HepG2 (cell line): Measurements from ENCODE around the gene LAMB2. TPM values are rescaled to one million over a fixed set of nuclear protein-coding genes. Genes with fewer than 3 reads are reported as not detected.

Experiments used
- DNMT1 ChIP-seq: sonication (generic); formaldehyde crosslinking; IDR thresholded peaks from 2 replicates; pipeline ENCODE4 v1.5.1; 2020; ENCODE audit warnings: mild to moderate bottlenecking, missing genetic modification reagents
- HMGA1 ChIP-seq: sonication (generic); formaldehyde crosslinking; conservative IDR thresholded peaks from 2 replicates; pipeline ENCODE4 v1.4.0; 2020; ENCODE audit warnings: missing genetic modification reagents
- NR2F2 ChIP-seq: IDR thresholded peaks from 2 replicates; pipeline ENCODE4 v1.6.1; 2012; ENCODE audit warnings: low read depth, inconsistent platforms, borderline replicate concordance
- RCOR2 ChIP-seq: IDR thresholded peaks from 2 replicates; pipeline ENCODE4 v1.6.1; 2016; ENCODE audit warnings: missing biosample characterization, missing genetic modification reagents
- SKI ChIP-seq: fragments of 450-650 bp; IDR thresholded peaks from one replicate; pipeline ENCODE4 v1.6.1; 2018; ENCODE audit warnings: mild to moderate bottlenecking; ENCODE audit not compliant: partially characterized antibody
- ZFP62 ChIP-seq: sonication (generic); formaldehyde crosslinking; IDR thresholded peaks from 2 replicates; pipeline ENCODE4 v1.4.0; 2020; ENCODE audit warnings: missing genetic modification reagents
- ZNF333 ChIP-seq: sonication (generic); formaldehyde crosslinking; IDR thresholded peaks from 2 replicates; pipeline ENCODE4 v1.4.0; 2020; ENCODE audit warnings: mild to moderate bottlenecking, missing genetic modification reagents, borderline replicate concordance
- ZNF431 ChIP-seq: sonication (generic); formaldehyde crosslinking; IDR thresholded peaks from 2 replicates; pipeline ENCODE4 v1.9.0; 2022; ENCODE audit warnings: missing genetic modification reagents, low read depth, mild to moderate bottlenecking, borderline replicate concordance
- ZNF569 ChIP-seq: sonication (generic); formaldehyde crosslinking; IDR thresholded peaks from 2 replicates; pipeline ENCODE4 v1.5.0; 2020; ENCODE audit warnings: mild to moderate bottlenecking, missing genetic modification reagents, moderate library complexity, borderline replicate concordance
- polyA plus RNA-seq, 8 experiments: library from polyadenylated mRNA; depleted of rRNA in 3 of 8; stranded (reverse) in 7 of 8; unstranded in 1 of 8; fragments of >200 nt; fragmentation: Illumina TruSeq in 4 of 8; extraction: Trizol in 4 of 8; gene quantifications; 2 replicates each; pipeline versions ENCODE4 v1.2.1 to v1.2.3, GENCODE V29; 2011 to 2016; ENCODE audit warnings: low read depth in 4 of 8, missing spikeins in 1 of 8, mixed read lengths in 1 of 8; ENCODE audit not compliant: insufficient read depth in 1 of 8
- total RNA-seq, 5 experiments: library from RNA; depleted of rRNA; stranded (reverse); fragments of >200 nt; fragmentation: Illumina TruSeq; extraction: Trizol; gene quantifications; 2 replicates each; pipeline ENCODE4 v1.2.3, GENCODE V29; 2016; ENCODE audit warnings: low read depth in 1 of 5
- TF ChIP-seq, protein P1 (sequence below): sonication (generic); formaldehyde crosslinking; IDR thresholded peaks from 2 replicates; pipeline ENCODE4 v1.4.0; 2020; ENCODE audit warnings: missing genetic modification reagents
- TF ChIP-seq, protein P2 (sequence below): sonication (generic); formaldehyde crosslinking; conservative IDR thresholded peaks from 2 replicates; pipeline ENCODE4 v1.8.0; 2022; ENCODE audit warnings: mild to moderate bottlenecking, moderate library complexity, missing genetic modification reagents
- TF ChIP-seq, protein P3 (sequence below): sonication (generic); formaldehyde crosslinking; IDR thresholded peaks from 2 replicates; pipeline ENCODE4 v1.8.0; 2022; ENCODE audit warnings: mild to moderate bottlenecking, missing genetic modification reagents, borderline replicate concordance
- TF ChIP-seq, protein P4 (sequence below): IDR thresholded peaks from 2 replicates; pipeline ENCODE4 v1.6.1; 2016; ENCODE audit warnings: low read depth, borderline replicate concordance
- TF ChIP-seq, protein P5 (sequence below): sonication (generic); formaldehyde crosslinking; IDR thresholded peaks from 2 replicates; pipeline ENCODE4 v1.8.1; 2022; ENCODE audit warnings: mild to moderate bottlenecking, missing genetic modification reagents
- TF ChIP-seq, protein P6 (sequence below): sonication (generic); formaldehyde crosslinking; conservative IDR thresholded peaks from 2 replicates; pipeline ENCODE4 v1.4.0; 2020; ENCODE audit warnings: mild to moderate bottlenecking, missing genetic modification reagents, moderate library complexity

The LAMB2 gene
- total and polyA plus RNA-seq, 2 of the 13 experiments (the other 11 are each of a cell fraction or from before 2014, with no cell fraction given): 208 to 443 TPM

DNA sequence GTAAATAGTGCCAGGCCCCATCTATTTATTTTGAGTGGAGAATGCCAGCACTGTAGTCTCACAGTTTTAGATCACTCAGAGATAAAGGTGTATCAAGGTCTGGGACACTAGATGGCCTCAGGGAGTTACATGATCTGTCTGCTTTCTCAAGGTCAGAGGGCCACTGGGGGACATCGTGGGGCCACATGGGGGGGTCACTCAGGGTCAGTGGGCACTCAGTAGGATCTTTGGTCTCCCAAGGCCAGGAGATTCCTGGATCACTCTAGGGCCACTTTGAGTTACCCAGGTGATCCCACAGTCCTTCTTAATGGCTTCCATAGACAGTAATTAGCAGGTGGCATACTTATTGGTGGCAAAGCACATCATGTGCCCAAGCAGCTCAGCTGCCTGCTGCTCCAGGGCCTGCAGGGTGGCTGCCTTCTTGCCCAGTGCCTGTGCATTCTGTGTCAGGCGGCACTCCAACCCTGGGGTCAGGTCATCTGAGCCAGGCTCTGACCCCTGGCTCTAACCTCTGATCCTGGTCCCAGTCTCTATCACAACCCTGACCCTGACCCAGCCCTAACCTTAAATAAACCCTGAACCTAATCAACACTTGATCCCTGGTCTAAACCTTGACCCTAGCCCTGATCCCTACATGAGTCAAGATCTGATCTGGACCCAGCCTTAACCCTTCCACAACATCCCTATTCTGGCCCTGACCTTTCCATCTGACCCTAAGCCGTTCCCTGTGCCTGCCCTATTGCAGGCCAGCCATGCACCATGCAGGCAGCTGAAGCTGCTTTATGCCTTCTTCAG is 1.8 kb upstream of the LAMB2 start (continued):
- no peak for TF ChIP-seq ZFP62 (CRISPR knock-in tag)
- peak; percentile 47; the same call in 1 of the 2 replicates for TF ChIP-seq DNMT1 (CRISPR knock-in tag)
- peak; percentile 89 for TF ChIP-seq SKI
- no peak for TF ChIP-seq ZNF333 (CRISPR knock-in tag)
- TF ChIP-seq NR2F2: peak; percentile 98
- TF ChIP-seq HMGA1 (CRISPR knock-in tag): no peak
- TF ChIP-seq, protein P1, sequence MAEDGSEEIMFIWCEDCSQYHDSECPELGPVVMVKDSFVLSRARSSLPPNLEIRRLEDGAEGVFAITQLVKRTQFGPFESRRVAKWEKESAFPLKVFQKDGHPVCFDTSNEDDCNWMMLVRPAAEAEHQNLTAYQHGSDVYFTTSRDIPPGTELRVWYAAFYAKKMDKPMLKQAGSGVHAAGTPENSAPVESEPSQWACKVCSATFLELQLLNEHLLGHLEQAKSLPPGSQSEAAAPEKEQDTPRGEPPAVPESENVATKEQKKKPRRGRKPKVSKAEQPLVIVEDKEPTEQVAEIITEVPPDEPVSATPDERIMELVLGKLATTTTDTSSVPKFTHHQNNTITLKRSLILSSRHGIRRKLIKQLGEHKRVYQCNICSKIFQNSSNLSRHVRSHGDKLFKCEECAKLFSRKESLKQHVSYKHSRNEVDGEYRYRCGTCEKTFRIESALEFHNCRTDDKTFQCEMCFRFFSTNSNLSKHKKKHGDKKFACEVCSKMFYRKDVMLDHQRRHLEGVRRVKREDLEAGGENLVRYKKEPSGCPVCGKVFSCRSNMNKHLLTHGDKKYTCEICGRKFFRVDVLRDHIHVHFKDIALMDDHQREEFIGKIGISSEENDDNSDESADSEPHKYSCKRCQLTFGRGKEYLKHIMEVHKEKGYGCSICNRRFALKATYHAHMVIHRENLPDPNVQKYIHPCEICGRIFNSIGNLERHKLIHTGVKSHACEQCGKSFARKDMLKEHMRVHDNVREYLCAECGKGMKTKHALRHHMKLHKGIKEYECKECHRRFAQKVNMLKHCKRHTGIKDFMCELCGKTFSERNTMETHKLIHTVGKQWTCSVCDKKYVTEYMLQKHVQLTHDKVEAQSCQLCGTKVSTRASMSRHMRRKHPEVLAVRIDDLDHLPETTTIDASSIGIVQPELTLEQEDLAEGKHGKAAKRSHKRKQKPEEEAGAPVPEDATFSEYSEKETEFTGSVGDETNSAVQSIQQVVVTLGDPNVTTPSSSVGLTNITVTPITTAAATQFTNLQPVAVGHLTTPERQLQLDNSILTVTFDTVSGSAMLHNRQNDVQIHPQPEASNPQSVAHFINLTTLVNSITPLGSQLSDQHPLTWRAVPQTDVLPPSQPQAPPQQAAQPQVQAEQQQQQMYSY: peak; percentile 69; the same call in 1 of the 2 replicates
- TF ChIP-seq, protein P2, sequence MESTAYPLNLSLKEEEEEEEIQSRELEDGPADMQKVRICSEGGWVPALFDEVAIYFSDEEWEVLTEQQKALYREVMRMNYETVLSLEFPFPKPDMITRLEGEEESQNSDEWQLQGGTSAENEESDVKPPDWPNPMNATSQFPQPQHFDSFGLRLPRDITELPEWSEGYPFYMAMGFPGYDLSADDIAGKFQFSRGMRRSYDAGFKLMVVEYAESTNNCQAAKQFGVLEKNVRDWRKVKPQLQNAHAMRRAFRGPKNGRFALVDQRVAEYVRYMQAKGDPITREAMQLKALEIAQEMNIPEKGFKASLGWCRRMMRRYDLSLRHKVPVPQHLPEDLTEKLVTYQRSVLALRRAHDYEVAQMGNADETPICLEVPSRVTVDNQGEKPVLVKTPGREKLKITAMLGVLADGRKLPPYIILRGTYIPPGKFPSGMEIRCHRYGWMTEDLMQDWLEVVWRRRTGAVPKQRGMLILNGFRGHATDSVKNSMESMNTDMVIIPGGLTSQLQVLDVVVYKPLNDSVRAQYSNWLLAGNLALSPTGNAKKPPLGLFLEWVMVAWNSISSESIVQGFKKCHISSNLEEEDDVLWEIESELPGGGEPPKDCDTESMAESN (CRISPR knock-in tag): no peak
- TF ChIP-seq, protein P3, sequence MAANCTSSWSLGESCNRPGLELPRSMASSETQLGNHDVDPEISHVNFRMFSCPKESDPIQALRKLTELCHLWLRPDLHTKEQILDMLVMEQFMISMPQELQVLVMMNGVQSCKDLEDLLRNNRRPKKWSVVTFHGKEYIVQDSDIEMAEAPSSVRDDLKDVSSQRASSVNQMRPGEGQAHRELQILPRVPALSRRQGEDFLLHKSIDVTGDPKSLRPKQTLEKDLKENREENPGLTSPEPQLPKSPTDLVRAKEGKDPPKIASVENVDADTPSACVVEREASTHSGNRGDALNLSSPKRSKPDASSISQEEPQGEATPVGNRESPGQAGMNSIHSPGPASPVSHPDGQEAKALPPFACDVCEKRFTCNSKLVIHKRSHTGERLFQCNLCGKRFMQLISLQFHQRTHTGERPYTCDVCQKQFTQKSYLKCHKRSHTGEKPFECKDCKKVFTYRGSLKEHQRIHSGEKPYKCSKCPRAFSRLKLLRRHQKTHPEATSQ: 0 out of 2 replicates have a peak, but pooled peaks have one; percentile 27
- TF ChIP-seq ZNF431 (CRISPR knock-in tag): peak; percentile 63; the same call in 1 of the 2 replicates
- TF ChIP-seq, protein P4, sequence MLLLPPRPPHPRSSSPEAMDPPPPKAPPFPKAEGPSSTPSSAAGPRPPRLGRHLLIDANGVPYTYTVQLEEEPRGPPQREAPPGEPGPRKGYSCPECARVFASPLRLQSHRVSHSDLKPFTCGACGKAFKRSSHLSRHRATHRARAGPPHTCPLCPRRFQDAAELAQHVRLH (CRISPR knock-in tag): 0 out of 2 replicates have a peak, but pooled peaks have one; percentile 2
- no peak for TF ChIP-seq RCOR2 (CRISPR knock-in tag)
- TF ChIP-seq, protein P5, sequence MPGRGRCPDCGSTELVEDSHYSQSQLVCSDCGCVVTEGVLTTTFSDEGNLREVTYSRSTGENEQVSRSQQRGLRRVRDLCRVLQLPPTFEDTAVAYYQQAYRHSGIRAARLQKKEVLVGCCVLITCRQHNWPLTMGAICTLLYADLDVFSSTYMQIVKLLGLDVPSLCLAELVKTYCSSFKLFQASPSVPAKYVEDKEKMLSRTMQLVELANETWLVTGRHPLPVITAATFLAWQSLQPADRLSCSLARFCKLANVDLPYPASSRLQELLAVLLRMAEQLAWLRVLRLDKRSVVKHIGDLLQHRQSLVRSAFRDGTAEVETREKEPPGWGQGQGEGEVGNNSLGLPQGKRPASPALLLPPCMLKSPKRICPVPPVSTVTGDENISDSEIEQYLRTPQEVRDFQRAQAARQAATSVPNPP (CRISPR knock-in tag): peak; percentile 31; the same call in 1 of the 2 replicates
- no peak for TF ChIP-seq ZNF569 (CRISPR knock-in tag)
- TF ChIP-seq, protein P6, sequence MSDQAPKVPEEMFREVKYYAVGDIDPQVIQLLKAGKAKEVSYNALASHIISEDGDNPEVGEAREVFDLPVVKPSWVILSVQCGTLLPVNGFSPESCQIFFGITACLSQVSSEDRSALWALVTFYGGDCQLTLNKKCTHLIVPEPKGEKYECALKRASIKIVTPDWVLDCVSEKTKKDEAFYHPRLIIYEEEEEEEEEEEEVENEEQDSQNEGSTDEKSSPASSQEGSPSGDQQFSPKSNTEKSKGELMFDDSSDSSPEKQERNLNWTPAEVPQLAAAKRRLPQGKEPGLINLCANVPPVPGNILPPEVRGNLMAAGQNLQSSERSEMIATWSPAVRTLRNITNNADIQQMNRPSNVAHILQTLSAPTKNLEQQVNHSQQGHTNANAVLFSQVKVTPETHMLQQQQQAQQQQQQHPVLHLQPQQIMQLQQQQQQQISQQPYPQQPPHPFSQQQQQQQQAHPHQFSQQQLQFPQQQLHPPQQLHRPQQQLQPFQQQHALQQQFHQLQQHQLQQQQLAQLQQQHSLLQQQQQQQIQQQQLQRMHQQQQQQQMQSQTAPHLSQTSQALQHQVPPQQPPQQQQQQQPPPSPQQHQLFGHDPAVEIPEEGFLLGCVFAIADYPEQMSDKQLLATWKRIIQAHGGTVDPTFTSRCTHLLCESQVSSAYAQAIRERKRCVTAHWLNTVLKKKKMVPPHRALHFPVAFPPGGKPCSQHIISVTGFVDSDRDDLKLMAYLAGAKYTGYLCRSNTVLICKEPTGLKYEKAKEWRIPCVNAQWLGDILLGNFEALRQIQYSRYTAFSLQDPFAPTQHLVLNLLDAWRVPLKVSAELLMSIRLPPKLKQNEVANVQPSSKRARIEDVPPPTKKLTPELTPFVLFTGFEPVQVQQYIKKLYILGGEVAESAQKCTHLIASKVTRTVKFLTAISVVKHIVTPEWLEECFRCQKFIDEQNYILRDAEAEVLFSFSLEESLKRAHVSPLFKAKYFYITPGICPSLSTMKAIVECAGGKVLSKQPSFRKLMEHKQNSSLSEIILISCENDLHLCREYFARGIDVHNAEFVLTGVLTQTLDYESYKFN: peak; percentile 44
